HAP-1 (cell line): ENCODE results near the gene CCHCR1.
"Not testable (repeated sequence)": the region's sequence is repeated elsewhere in the genome, so short reads cannot be mapped to it uniquely, and the experiment has no call there.

Source experiments
- DNase-seq, 2 experiments: peaks; one replicate each; pipeline ENCODE4 v3.0.0-alpha.2; 2016 to 2020; ENCODE audit warnings: low spot score in 2 of 2
- H3K27me3 ChIP-seq: fragments of 250-450 bp; sonication (Bioruptor Pico); 2 replicates; pipeline ENCODE4 v1.5.1; 2020; ENCODE audit warnings: low read depth, mild to moderate bottlenecking, moderate library complexity
- H3K36me3 ChIP-seq: fragments of 250-450 bp; sonication (Bioruptor Pico); replicated peaks from 2 replicates; pipeline ENCODE4 v1.5.1; 2020; ENCODE audit warnings: mild to moderate bottlenecking
- H3K4me1 ChIP-seq: fragments of 250-450 bp; sonication (Bioruptor Pico); 2 replicates; pipeline ENCODE4 v1.5.1; 2020; ENCODE audit warnings: mild to moderate bottlenecking
- H3K4me3 ChIP-seq: fragments of 250-450 bp; sonication (Bioruptor Pico); 2 replicates; pipeline ENCODE4 v1.5.1; 2020; ENCODE audit warnings: mild to moderate bottlenecking, moderate library complexity
- H3K9me3 ChIP-seq: fragments of 250-450 bp; sonication (Bioruptor Pico); 2 replicates; pipeline ENCODE4 v1.5.1; 2020; ENCODE audit warnings: mild to moderate bottlenecking, moderate library complexity
- in situ Hi-C: fragments of 300-500 bp; cut with MboI; formaldehyde crosslinking; loops from 3 replicates; pipeline ENCODE4 v1.14.3; 2020; ENCODE audit warnings: low sequenced_read_pairs, inconsistent platforms, mixed read lengths

CCHCR1 gene

DNA sequence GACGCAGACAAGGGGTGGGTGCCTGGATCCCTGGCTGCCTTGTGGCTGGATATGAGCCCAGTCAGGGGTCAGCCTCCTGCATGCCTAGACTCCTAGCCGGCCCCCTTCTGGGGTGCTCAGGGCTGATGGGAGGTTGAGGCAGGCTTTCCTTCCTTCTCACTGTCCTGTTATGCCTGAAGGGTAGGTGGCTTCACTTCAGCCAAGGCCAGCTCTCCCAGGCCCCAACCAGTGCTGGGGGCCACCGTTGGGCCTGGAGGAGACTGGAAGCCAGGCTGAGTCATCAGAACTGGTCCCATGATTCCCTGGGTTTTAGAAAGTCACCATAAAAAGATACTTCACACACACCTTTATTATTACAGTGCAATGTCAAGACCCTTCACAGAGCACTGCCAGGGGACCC, 15.8 kb upstream of the CCHCR1 start:
- H3K4me1 ChIP-seq: peaks cover 14% of the 10 kb centered on the region
- H3K4me3 ChIP-seq: no peak overlapping the region
- no peak for DNase-seq
- in situ Hi-C loops: no loop called here
- peaks cover 4% of the 10 kb centered on the region for H3K36me3 ChIP-seq
- H3K27me3 ChIP-seq: no peaks in the 10 kb centered on the region
- H3K9me3 ChIP-seq: peaks cover 3% of the 10 kb centered on the region; the same call in 1 of the 2 replicates

DNA sequence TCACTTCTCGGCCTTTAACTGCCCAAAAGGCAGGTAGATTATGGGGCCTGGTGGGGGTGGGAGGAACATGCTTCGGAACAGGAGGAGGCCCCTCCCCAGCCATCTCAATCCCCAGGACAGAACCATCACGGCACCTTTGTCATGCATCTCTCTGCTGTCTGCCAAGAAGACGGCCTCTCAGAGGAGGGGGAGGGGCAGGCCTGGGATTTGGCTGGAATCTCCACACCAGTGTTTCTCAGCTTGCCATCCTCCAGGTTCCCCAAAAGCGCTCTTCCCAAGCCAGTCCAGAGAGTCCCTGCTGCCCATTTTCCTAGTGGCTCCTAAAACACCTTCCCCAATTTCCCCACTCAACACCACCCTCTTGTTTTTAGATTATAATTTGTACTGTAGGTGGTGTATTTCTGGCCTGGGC, 15.4 kb upstream of the CCHCR1 start:
- peaks cover 4% of the 10 kb centered on the region for H3K36me3 ChIP-seq
- peaks cover 14% of the 10 kb centered on the region for H3K4me1 ChIP-seq
- in situ Hi-C loops: no loop called here
- H3K9me3 ChIP-seq: peaks cover 3% of the 10 kb centered on the region; the same call in 1 of the 2 replicates
- H3K4me3 ChIP-seq: no peak overlapping the region
- DNase-seq: peak; percentile 55 to 82
- no peaks in the 10 kb centered on the region for H3K27me3 ChIP-seq

GRCh38 chr6:31171931-31172905, 14.6 kb upstream of the CCHCR1 start:
- DNase-seq: no peak
- Histone ChIP-seq H3K27me3 (no peaks in the 10 kb centered on the region), H3K9me3 (peaks cover 3% of the 10 kb centered on the region; the same call in 1 of the 2 replicates), H3K4me3 (no peak overlapping the region), H3K36me3 (peaks cover 4% of the 10 kb centered on the region), H3K4me1 (peaks cover 14% of the 10 kb centered on the region)
- in situ Hi-C loops: no loop called here

DNA sequence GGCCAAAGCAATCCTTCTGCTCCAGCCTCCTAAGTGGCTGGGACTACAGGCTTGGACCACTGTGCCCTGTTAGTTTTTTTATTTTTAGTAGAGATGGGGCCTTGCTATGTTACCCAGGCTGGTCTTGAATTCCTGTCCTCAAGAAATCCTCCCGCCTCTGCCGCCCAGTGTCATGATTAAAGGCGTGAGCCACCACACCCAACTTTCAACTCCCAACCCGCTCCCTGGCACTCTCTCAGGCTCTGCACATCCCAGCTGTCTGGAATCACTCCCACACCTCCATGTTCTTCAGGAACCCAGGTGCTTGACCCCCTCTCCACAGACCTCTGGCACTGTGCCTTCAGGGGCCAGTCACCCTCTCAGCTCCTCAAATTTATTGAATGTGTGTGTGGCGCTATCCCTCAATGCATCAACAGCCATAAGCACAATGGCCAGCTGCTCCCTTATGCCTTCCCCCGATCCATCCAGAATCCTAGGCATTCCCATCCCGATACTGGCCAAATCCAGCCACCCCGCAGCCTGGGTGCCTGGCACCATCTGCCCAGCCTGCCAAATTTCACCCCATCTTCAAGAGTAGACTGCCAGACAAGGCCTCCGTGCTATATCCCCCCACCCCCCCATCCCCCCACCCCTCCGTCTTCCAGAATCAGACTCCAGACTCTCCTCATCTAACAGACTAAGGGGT, 13.5 kb upstream of the CCHCR1 start:
- H3K27me3 ChIP-seq: no peaks in the 10 kb centered on the region
- DNase-seq: no peak
- H3K4me3 ChIP-seq: no peak overlapping the region
- in situ Hi-C loops: no loop called here
- H3K4me1 ChIP-seq: peaks cover 14% of the 10 kb centered on the region
- H3K36me3 ChIP-seq: peaks cover 4% of the 10 kb centered on the region
- H3K9me3 ChIP-seq: peaks cover 3% of the 10 kb centered on the region; the same call in 1 of the 2 replicates

DNA sequence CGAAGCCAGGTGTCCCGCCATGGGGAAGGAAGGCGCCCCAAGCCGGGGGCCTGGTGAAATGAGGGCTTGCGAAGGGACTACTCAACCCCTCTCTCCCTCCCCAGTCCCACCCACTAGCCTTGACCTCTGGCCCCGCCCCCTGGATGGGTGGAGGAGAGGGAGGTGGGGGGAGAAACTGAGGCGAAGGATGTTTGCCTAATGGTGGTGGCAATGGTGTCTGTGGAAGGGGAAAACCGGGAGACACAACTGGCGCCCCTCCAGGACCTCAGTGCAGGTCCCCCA, 12.9 kb upstream of the CCHCR1 start, which contains the start of gene POU5F1:
POU5F1 (minus strand) TSS at position 83 of the 282 bp plus-strand sequence; CDS start at position 21, 62 bp downstream.
- Histone ChIP-seq H3K9me3 (peaks cover 3% of the 10 kb centered on the region; the same call in 1 of the 2 replicates), H3K4me3 (peak within 1 kb of the TSS; percentile 52), H3K36me3 (peaks cover 4% of the 10 kb centered on the region), H3K4me1 (peaks cover 14% of the 10 kb centered on the region), H3K27me3 (no peaks in the 10 kb centered on the region)
- DNase-seq: no peak
- in situ Hi-C loops: no loop called here

DNA sequence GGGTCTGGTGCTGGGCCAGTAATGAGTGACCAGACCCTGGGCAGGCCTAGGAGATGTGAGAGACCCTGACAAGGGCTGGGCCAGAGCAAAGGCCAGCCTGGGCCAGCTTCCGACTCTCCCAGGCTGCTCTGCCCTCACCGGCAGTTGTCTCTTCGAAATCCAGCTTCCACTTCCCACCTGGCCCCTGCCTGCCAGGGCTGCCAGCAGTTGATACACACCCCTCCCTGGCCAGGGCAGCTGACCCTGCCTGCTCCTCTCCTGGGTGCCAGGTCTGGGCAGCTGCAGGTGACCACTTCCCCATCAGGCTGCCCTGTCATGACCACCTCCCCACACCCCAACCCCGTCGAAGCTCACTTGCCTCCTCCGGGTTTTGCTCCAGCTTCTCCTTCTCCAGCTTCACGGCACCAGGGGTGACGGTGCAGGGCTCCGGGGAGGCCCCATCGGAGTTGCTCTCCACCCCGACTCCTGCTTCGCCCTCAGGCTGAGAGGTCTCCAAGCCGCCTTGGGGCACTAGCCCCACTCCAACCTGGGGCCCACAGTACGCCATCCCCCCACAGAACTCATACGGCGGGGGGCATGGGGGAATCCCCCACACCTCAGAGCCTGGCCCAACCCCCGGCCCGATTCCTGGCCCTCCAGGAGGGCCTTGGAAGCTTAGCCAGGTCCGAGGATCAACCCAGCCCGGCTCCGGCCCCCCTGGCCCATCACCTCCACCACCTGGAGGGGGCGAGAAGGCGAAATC, 12.4 kb upstream of the CCHCR1 start:
- H3K36me3 ChIP-seq, in situ Hi-C loops, H3K9me3 ChIP-seq, H3K27me3 ChIP-seq: not testable (repeated sequence)
- peak in 1 of 2 experiments; percentile 67 for DNase-seq
- Histone ChIP-seq H3K4me3 (peak overlapping the region; percentile 52), H3K4me1 (peaks cover 14% of the 10 kb centered on the region)

DNA sequence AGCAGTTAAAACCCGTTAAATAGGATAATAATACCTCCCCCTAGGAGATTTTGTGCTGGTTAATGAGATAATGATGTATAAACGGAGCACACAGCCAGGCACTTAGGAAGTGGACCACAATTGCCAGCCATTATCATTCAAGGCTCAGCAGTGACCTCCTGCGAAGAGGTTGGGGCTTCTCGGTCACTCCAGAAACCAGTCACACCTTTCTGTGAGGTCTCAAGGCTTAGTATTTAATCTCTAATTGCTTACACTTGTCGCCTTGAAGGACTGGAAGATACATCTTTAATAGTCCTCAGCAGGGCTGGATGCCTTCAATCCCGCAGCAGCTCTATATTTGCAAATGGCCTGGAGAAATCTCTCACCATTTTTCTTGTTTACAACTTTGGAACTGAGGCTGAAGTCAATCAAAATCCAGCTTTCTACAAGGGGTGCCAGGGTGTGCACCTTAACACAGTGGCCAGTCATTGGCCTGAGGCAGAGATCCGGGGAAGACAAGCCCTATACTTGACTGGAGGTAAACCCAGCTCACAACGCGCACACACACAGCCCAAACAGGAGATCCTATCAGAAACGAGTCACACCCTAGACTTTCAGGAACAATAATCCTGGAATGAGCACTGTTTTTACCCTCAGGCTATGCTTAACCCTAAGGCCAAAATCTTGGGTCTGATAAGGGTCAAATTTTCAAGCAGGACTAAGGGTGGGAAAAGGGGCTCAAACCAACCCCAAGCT, 11.7 kb upstream of the CCHCR1 start:
- peaks cover 3% of the 10 kb centered on the region; the same call in 1 of the 2 replicates for H3K9me3 ChIP-seq
- H3K27me3 ChIP-seq: no peaks in the 10 kb centered on the region
- peaks cover 4% of the 10 kb centered on the region for H3K36me3 ChIP-seq
- in situ Hi-C loops: no loop called here
- H3K4me1 ChIP-seq: peaks cover 14% of the 10 kb centered on the region
- H3K4me3 ChIP-seq: no peak overlapping the region
- no peak for DNase-seq

DNA sequence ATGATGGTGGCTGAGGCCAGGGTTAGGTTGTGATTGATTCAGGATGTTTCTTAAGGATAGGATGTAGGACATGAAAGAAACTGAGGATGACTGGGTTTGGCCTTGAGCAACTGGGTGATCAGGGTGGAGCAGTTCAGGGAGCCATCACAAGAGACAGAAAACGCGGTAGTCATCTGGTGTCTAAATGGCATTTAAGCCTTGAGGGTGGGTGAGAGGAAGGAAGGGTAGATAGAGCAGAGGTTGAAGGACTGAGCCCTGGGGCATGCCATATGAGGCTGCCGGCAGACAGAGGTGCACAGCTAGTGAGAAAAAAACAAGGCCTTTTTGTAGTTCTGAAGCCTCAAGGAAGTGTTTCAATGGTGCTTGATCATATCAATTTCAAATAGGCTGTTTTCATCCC, 11.0 kb upstream of the CCHCR1 start:
- Histone ChIP-seq H3K27me3 (no peaks in the 10 kb centered on the region), H3K9me3 (peaks cover 3% of the 10 kb centered on the region; the same call in 1 of the 2 replicates), H3K4me3 (no peak overlapping the region), H3K4me1 (peaks cover 14% of the 10 kb centered on the region), H3K36me3 (peaks cover 5% of the 10 kb centered on the region)
- in situ Hi-C loops: no loop called here
- DNase-seq: no peak

GRCh38 chr6:31165986-31166385, 8.4 kb upstream of the CCHCR1 start:
- no peak for DNase-seq
- in situ Hi-C loops: no loop called here
- H3K27me3 ChIP-seq: no peaks in the 10 kb centered on the region
- H3K36me3 ChIP-seq: peaks cover 25% of the 10 kb centered on the region
- no peaks in the 10 kb centered on the region for H3K4me1 ChIP-seq
- H3K9me3 ChIP-seq: peaks cover 3% of the 10 kb centered on the region; the same call in 1 of the 2 replicates
- H3K4me3 ChIP-seq: no peak overlapping the region

- H3K36me3 ChIP-seq: peaks cover 26% of the 10 kb centered on the region
- H3K9me3 ChIP-seq, H3K4me1 ChIP-seq, DNase-seq, H3K27me3 ChIP-seq, H3K4me3 ChIP-seq, in situ Hi-C loops: not testable (repeated sequence)
Observed at GRCh38 chr6:31165064-31165832, 7.6 kb upstream of the CCHCR1 start.

GRCh38 chr6:31164475-31165063, 7.0 kb upstream of the CCHCR1 start:
- H3K4me1 ChIP-seq, H3K27me3 ChIP-seq, DNase-seq, H3K9me3 ChIP-seq, in situ Hi-C loops: not testable (repeated sequence)
- Histone ChIP-seq H3K36me3 (peaks cover 27% of the 10 kb centered on the region), H3K4me3 (peak overlapping the region; percentile 18; the same call in 1 of the 2 replicates)

DNA sequence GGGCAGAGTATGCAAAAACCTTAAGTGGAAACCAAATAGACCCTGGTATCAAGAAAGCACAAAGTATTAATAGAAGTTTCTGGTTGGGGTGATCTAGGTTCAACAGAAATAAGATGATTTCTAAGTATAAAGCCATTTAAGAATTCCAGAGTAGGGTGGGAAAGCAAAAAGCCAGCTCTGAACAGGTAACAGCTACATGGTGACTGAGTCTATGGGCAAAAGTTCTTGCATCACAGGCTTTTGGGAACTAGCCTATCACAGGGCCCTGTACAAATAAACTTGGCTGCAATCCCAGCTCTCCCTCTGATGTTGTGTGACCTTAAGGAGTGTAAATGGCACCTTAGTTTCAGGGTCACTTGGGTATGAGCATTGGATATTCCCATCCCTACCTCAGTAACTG, 6.3 kb upstream of the CCHCR1 start:
- in situ Hi-C loops: no loop called here
- no peak for DNase-seq
- H3K27me3 ChIP-seq: no peaks in the 10 kb centered on the region
- H3K9me3 ChIP-seq: no peaks in the 10 kb centered on the region
- peaks cover 27% of the 10 kb centered on the region for H3K36me3 ChIP-seq
- H3K4me1 ChIP-seq: peaks cover 6% of the 10 kb centered on the region
- no peak overlapping the region for H3K4me3 ChIP-seq
